Endodermal cell (in vitro differentiated cells): ENCODE data around the gene SRPX. TPM values are rescaled to one million over a fixed set of nuclear protein-coding genes. Genes with fewer than 3 reads are reported as not detected.

Experiments used
- DNase-seq: peaks from one replicate; pipeline ENCODE4 v3.0.0-alpha.2; 2017
- H3K27ac ChIP-seq: 2 replicates; pipeline ENCODE4 v1.5.1; 2013; ENCODE audit warnings: mild to moderate bottlenecking, low read depth, low read length, moderate library complexity
- H3K27me3 ChIP-seq: 2 replicates; pipeline ENCODE4 v1.6.1; 2013; ENCODE audit warnings: mild to moderate bottlenecking, low read length, moderate library complexity; ENCODE audit not compliant: insufficient read depth, control insufficient read depth, poor library complexity, severe bottlenecking
- H3K36me3 ChIP-seq: 2 replicates; pipeline ENCODE4 v1.7.0; 2013; ENCODE audit warnings: mild to moderate bottlenecking, low read length, moderate library complexity; ENCODE audit not compliant: control insufficient read depth, insufficient read depth
- H3K4me1 ChIP-seq: one replicate; pipeline ENCODE4 v1.7.0; 2013; ENCODE audit warnings: low read length; ENCODE audit not compliant: control insufficient read depth, insufficient read depth
- H3K4me3 ChIP-seq: 2 replicates; pipeline ENCODE4 v1.5.1; 2013; ENCODE audit warnings: mild to moderate bottlenecking, low read length, moderate library complexity
- H3K9ac ChIP-seq: 2 replicates; pipeline ENCODE4 v1.6.1; 2013; ENCODE audit warnings: mild to moderate bottlenecking, low read length, moderate library complexity; ENCODE audit not compliant: poor library complexity, severe bottlenecking; ENCODE audit errors: extremely low read depth
- H3K9me3 ChIP-seq: 2 replicates; pipeline ENCODE4 v1.6.1; 2013; ENCODE audit warnings: mild to moderate bottlenecking, low read length, moderate library complexity; ENCODE audit not compliant: control insufficient read depth
- H3K27ac Mint-ChIP-seq: 2 replicates; pipeline ENCODE4 v1.8.0; 2020; ENCODE audit warnings: mixed read lengths
- H3K27me3 Mint-ChIP-seq: 2 replicates; pipeline ENCODE4 v1.8.0; 2021; ENCODE audit warnings: mild to moderate bottlenecking, mixed read lengths; ENCODE audit not compliant: insufficient read depth
- H3K36me3 Mint-ChIP-seq: 2 replicates; pipeline ENCODE4 v1.8.0; 2020; ENCODE audit warnings: low read depth, mixed read lengths
- H3K4me1 Mint-ChIP-seq: 2 replicates; pipeline ENCODE4 v1.8.0; 2020; ENCODE audit warnings: mixed read lengths
- H3K4me3 Mint-ChIP-seq: 2 replicates; pipeline ENCODE4 v1.8.0; 2020; ENCODE audit warnings: mild to moderate bottlenecking, moderate library complexity, mixed read lengths
- H3K9me3 Mint-ChIP-seq: 2 replicates; pipeline ENCODE4 v1.8.0; 2020; ENCODE audit warnings: mild to moderate bottlenecking, mixed read lengths
- CTCF ChIP-seq: fragments of 200-600 bp; sonication (generic); conservative IDR thresholded peaks from 2 replicates; pipeline ENCODE4 v1.5.0; 2021; ENCODE audit warnings: antibody characterized with exemption, mild to moderate bottlenecking
- WGBS, 2 experiments: methylation state at CpG; one replicate each; pipeline versions ENCODE4 v1.1.5 to v1.1.7; 2013; ENCODE audit warnings: missing lambda C conversion rate in 2 of 2, mixed read lengths in 1 of 2; ENCODE audit not compliant: insufficient coverage in 1 of 2, insufficient read length in 1 of 2; 5-methylcytosine and 5-hydroxymethylcytosine counted together
- total RNA-seq, 2 donors: library from RNA; stranded (reverse); fragmentation: NEBNext Ultra II Directional in 1 of 2; extraction: Animal tissue kit (Norgen Biotek cat#: 25700) in 1 of 2; gene quantifications; 2 replicates in 1 of 2; 3 replicates in 1 of 2; pipeline ENCODE4 v1.2.1, GENCODE V29; 2021

SRPX gene
- total RNA-seq, 2 donors from 2014 or later: 1.8 to 3.4 TPM

DNA sequence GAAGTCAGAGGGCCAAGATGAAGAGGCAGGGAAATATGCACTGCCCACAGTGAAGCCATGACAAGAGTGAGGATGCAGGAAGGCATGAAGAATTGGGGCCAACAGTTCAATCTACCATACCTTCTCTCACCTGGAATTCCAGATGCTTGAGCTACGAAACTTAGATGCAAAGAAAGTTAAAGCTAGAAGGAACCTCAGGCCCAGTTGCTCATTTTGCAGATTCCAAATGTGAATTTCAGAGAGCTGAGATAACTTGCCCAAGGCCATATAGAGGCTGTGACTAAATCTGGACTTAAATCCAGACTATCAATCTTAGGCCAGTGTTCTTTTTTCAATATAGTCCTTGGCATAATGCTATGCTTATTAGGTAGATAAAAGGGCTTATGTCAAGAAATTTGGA is 92.7 kb downstream of the SRPX start:
- H3K4me1 Mint-ChIP-seq: no peaks in the 10 kb centered on the region
- H3K27me3 Mint-ChIP-seq: no peaks in the 10 kb centered on the region
- Histone ChIP-seq H3K36me3 (no peaks in the 10 kb centered on the region), H3K27me3 (no peaks in the 10 kb centered on the region), H3K4me1 (no peaks in the 10 kb centered on the region), H3K9ac (no peak overlapping the region), H3K9me3 (no peaks in the 10 kb centered on the region), H3K27ac (no peak overlapping the region), H3K4me3 (no peak overlapping the region)
- H3K27ac Mint-ChIP-seq: no peak overlapping the region
- DNase-seq: no peak
- TF ChIP-seq CTCF: no peak
- WGBS, 2 experiments: 89 to 100% methylated on average over 1 of the region's 1 CpG
- no peaks in the 10 kb centered on the region for H3K36me3 Mint-ChIP-seq
- no peak overlapping the region for H3K4me3 Mint-ChIP-seq
- H3K9me3 Mint-ChIP-seq: peaks cover 31% of the 10 kb centered on the region

DNA sequence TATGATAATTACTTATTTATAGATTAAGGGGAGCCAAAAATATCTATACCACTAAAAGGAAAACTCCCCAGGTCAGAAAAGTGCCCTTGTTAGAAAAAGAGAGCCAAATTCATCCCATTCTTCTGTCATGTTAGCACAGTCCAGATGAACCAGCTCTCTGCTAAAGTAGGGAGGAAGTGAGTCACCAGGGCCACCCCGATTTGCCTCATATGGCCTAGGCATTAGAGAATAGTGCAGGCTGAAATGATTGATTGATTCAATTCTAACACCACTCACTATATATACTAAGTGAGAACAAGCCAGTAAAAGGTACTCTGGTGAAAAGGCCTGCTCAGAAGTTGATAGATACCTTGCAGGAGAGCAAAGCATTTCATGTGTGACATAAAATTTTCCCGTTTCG is 94.5 kb downstream of the SRPX start:
- no peak for TF ChIP-seq CTCF
- no peak overlapping the region for H3K27ac ChIP-seq
- no peaks in the 10 kb centered on the region for H3K36me3 Mint-ChIP-seq
- no peak overlapping the region for H3K27ac Mint-ChIP-seq
- no peaks in the 10 kb centered on the region for H3K27me3 ChIP-seq
- H3K4me3 ChIP-seq: no peak overlapping the region
- no peaks in the 10 kb centered on the region for H3K27me3 Mint-ChIP-seq
- H3K36me3 ChIP-seq: no peaks in the 10 kb centered on the region
- H3K4me1 Mint-ChIP-seq: no peaks in the 10 kb centered on the region
- no peaks in the 10 kb centered on the region for H3K9me3 ChIP-seq
- H3K9ac ChIP-seq: no peak overlapping the region
- DNase-seq: no peak
- WGBS, 2 experiments: 96% methylated on average over 2 of the region's 3 CpGs; no CpG with 5 or more reads in 1 of the 2 experiments
- peaks cover 27% of the 10 kb centered on the region for H3K9me3 Mint-ChIP-seq
- no peaks in the 10 kb centered on the region for H3K4me1 ChIP-seq
- no peak overlapping the region for H3K4me3 Mint-ChIP-seq

DNA sequence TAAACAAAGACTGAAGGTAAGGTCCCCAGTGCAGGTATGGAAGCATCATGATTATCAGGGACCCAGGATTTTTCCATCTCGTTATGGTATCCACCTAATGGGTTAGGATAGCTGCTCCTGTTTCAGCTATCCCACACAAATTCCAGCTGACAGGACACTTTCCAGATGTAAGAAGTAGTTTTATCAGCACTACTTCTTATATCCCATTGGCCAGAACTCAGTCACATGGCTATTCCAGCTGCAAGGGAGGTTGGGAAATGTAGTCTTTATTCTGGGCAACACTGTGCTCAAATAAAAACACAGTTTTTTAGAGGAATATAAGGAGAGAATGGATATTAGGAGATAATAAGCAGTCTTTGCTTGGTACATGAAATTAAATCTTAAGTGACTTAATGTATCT is 96.7 kb downstream of the SRPX start:
- Histone ChIP-seq H3K9me3 (no peaks in the 10 kb centered on the region), H3K9ac (no peak overlapping the region), H3K27ac (no peak overlapping the region), H3K27me3 (no peaks in the 10 kb centered on the region), H3K36me3 (no peaks in the 10 kb centered on the region), H3K4me1 (no peaks in the 10 kb centered on the region), H3K4me3 (no peak overlapping the region)
- no peak for DNase-seq
- no peaks in the 10 kb centered on the region for H3K36me3 Mint-ChIP-seq
- no peaks in the 10 kb centered on the region for H3K27me3 Mint-ChIP-seq
- WGBS, 2 experiments: 100% methylated on average over 1 of the region's 1 CpG; no CpG with 5 or more reads in 1 of the 2 experiments
- H3K27ac Mint-ChIP-seq: no peak overlapping the region
- H3K9me3 Mint-ChIP-seq: peaks cover 26% of the 10 kb centered on the region
- no peaks in the 10 kb centered on the region for H3K4me1 Mint-ChIP-seq
- no peak overlapping the region for H3K4me3 Mint-ChIP-seq
- no peak for TF ChIP-seq CTCF
